GM12864 (cell line): Measurements from ENCODE around the gene OGFR.

Source experiments
- DNase-seq: peaks from one replicate; pipeline ENCODE4 v3.0.0-alpha.2; 2011; ENCODE audit warnings: low read depth
- H3K4me3 ChIP-seq: 2 replicates; pipeline ENCODE4 v1.5.1; 2011; ENCODE audit warnings: mild to moderate bottlenecking, low read depth, low read length, control low read depth
- TF ChIP-seq, protein P1 (sequence below): IDR thresholded peaks from 2 replicates; pipeline ENCODE4 v1.5.1; 2011; ENCODE audit warnings: low read depth, mild to moderate bottlenecking, moderate library complexity, low read length, control low read depth, inconsistent platforms; ENCODE audit errors: missing control alignments

Gene OGFR

DNA sequence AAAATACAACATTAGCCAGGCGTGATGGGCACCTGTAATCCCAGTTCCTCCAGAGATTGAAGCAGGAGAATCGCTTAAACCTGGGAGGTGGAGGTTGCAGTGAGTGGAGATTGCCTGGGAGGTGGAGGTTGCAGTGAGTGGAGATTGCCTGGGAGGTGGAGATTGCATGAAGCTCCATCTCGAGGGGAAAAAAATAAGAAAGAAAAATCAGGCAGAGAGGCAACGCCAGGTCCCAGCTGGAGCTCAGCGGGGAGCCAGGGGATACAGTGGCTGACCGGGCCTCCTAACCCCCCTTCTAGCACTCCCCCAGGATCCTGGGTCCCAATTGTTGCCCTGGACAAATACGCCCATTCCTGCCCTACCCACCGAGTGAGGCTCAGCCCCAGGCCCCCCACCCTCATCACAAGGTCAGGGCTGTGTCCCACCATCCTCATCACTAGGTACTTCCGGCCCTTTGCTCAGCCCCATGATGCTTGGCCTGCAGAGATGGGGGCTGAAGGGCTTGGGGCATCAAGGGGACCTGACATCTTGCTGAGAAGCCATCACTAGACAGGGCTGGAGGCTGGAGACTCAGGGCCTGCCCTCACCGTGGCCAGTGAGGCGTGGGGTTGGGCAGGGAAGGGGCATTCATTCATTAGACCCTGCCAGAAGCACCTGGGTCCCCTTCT lies 1.9 kb downstream of the OGFR start:
- H3K4me3 ChIP-seq = peak overlapping the region; percentile 90
- no peak for DNase-seq
- TF ChIP-seq, protein P1, sequence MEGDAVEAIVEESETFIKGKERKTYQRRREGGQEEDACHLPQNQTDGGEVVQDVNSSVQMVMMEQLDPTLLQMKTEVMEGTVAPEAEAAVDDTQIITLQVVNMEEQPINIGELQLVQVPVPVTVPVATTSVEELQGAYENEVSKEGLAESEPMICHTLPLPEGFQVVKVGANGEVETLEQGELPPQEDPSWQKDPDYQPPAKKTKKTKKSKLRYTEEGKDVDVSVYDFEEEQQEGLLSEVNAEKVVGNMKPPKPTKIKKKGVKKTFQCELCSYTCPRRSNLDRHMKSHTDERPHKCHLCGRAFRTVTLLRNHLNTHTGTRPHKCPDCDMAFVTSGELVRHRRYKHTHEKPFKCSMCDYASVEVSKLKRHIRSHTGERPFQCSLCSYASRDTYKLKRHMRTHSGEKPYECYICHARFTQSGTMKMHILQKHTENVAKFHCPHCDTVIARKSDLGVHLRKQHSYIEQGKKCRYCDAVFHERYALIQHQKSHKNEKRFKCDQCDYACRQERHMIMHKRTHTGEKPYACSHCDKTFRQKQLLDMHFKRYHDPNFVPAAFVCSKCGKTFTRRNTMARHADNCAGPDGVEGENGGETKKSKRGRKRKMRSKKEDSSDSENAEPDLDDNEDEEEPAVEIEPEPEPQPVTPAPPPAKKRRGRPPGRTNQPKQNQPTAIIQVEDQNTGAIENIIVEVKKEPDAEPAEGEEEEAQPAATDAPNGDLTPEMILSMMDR = no peak

DNA sequence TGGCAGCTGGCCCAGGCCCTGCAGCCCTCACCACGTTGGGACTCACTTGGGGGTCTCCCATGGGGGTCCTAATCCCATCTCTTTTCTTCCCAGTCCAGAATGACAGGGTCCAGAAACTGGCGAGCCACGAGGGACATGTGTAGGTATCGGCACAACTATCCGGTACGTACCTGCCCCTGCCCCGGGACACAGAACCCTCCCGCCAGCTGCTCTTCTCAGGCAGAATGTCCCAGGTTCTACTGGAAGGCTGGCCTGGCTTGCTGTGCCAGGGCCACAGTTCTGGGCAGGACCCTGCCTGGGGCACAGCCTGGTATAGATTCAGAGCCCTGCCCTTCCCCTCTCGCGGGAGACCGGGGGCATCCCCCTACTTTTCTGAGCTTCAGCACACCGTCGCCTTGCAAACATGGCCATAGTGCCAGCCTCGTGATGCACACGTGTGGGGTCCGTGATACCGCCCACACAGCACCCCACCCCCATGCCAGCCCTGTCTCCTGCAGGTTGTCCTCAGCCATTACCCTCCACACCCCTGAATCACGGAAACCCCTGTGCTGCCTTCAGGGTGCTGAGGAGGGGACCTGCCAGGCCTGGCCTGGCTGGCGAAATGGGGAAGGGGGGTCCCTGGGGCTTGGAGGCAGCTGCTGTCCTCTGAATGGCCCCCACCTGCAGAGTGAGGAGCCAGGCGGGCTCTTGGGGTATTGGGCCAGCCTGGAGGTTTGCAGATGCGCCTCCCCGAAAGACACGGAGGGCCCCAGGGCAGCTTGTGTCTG lies 3.0 kb downstream of the OGFR start:
- H3K4me3 ChIP-seq = no peak overlapping the region
- TF ChIP-seq, protein P1 = no peak

DNA sequence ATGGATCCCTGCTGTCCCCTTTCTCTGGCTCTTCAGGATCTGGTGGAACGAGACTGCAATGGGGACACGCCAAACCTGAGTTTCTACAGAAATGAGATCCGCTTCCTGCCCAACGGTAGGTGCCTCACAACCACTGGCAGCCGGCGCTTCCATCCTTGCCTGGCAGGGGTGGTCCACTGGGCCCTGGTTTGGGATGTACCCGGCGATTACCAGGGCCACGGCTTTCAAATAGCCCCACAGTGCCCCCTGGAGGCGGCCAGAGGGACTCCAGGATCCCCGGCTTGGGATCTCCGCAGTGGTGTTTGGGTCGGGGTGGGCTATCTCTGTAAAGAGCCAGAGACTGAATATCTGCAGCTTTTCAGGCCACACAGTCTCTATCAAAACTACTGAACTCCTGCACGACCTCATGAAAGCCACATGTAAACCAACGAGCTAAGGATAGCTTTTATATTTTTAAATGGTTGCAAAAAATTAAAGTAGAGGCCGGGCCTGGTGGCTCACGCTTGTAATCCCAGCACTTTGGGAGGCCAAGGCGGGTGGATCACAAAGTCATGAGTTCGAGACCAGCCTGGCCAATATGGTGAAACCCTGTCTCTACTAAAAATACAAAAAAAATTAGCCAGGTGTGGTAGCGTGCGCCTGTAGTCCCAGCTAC lies 3.7 kb downstream of the OGFR start:
- TF ChIP-seq, protein P1 = peak; percentile 90
- no peak overlapping the region for H3K4me3 ChIP-seq
- no peak for DNase-seq

More for the DNA sequence above, 3.0 kb downstream of the OGFR start:
- no peak for DNase-seq

DNA sequence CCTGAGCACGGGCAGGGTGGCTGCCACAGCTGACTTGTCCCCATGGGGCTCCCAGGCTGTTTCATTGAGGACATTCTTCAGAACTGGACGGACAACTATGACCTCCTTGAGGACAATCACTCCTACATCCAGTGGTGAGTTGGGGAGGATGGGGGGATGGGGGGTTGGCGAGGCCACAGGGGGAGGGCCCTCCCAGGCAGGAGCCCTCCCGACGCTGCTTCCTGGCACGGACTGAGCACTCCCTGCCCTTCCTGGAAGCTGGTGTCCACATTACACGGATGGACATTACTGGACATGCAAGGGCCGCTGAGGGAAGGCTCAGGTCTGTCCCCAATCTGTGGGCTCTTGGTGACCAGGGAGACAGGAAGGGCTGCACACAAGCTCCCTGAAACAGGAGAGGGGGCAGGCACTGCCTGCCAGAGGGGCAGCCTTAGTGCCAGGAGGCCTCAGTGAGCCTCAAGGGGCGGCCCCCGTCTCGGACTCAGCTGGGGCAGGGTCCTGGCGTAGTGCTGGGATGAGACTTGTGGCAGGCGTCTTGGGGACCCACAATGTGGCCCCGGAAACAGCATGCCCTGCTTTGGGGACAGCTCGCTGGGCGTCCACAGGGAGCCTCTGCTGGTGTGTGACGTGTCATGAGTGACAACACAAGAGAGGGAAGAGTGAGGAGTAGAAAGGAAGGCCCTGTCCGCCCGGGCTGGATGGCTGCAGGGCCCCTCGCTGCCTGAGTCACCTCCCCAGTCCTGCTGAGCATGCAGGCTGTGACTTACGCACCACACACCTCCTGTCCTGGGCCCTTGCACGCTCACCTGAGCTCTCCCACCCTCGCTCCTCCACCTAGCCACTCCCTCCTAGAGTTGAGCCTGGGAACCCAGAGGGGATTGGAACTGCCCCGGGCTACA lies 5.1 kb downstream of the OGFR start:
- TF ChIP-seq, protein P1 = no peak
- no peak overlapping the region for H3K4me3 ChIP-seq
- DNase-seq = no peak

DNA sequence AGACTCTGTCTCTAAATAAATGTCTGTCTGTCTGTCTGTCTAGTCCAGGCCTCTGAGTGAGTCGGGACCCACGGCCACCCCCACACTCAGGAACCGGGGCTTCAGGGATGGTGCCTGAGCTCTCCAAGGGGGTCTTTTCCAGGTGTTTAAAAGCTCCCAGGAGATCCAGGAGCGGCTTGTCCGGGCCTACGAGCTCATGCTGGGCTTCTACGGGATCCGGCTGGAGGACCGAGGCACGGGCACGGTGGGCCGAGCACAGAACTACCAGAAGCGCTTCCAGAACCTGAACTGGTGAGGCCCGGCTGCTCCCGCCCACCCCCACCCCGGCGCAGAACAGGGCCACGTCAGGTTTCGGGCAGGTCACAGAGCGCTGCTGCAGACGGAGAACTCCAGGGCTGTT lies 6.7 kb downstream of the OGFR start:
- no peak overlapping the region for H3K4me3 ChIP-seq
- no peak for DNase-seq
- TF ChIP-seq, protein P1 = no peak

DNA sequence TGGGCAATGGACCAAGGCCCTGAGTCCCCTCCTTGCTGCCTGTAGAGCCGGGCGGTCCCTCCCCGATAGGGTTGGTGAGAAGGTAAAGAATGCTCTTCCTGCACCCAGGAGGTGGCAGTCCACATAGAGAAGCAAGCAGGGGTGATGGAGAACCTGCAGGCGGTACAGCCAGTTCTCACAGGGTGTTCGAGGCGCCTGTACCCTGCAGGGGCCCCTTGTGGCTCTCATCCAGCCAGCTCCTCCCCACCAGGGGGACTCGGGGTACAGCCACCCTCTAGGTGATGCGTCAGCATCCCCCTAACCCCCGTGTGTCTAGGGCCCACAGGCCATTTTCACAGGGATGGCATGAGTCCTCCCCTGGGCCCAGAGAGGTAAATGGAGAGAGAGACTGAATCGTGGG lies 7.1 kb downstream of the OGFR start:
- no peak for DNase-seq
- no peak overlapping the region for H3K4me3 ChIP-seq
- TF ChIP-seq, protein P1 = no peak
